Activated T-helper 2 cell treated with anti-CD3 and anti-CD28 coated beads, Interferon-gamma antibody, Interleukin-2, Interleukin-4, amounts not matched to agents 10 μg/mL and 5 μg/mL and 100 μg/mL, durations not matched to agents 14 hours and 24 hours and 36 hours (primary cell): ENCODE results near the gene NUP133. TPM values are rescaled to one million over a fixed set of nuclear protein-coding genes. Genes with fewer than 3 reads are reported as not detected.
"Not testable (repeated sequence)": the region's sequence is repeated elsewhere in the genome, so short reads cannot be mapped to it uniquely, and the experiment has no call there.

ENCODE experiments used
- DNase-seq: peaks from one replicate; pipeline ENCODE4 v3.0.0; 2021; ENCODE audit warnings: low spot score
- H3K27ac Mint-ChIP-seq: one replicate; pipeline ENCODE4 v1.8.0; 2021; ENCODE audit warnings: mixed read lengths
- H3K27me3 Mint-ChIP-seq: one replicate; pipeline ENCODE4 v1.8.0; 2021; ENCODE audit warnings: low read depth, mixed read lengths
- H3K36me3 Mint-ChIP-seq: one replicate; pipeline ENCODE4 v1.8.0; 2021; ENCODE audit warnings: low read depth, mixed read lengths
- H3K4me1 Mint-ChIP-seq: one replicate; pipeline ENCODE4 v1.8.0; 2021; ENCODE audit warnings: low read depth, mixed read lengths
- H3K4me3 Mint-ChIP-seq: one replicate; pipeline ENCODE4 v1.8.0; 2021; ENCODE audit warnings: low read depth, mild to moderate bottlenecking, moderate library complexity, mixed read lengths
- H3K9me3 Mint-ChIP-seq: one replicate; pipeline ENCODE4 v1.8.0; 2021; ENCODE audit warnings: mixed read lengths
- intact Hi-C: fragments of 100-400 bp; cut with micrococcal nuclease; formaldehyde crosslinking; loops from one replicate; pipeline ENCODE4 v1.15.1; 2023
- total RNA-seq: library from RNA; stranded (reverse); gene quantifications from 2 replicates; pipeline ENCODE4 v1.2.3, GENCODE V29; 2022

Gene NUP133
- total RNA-seq, 1 donor from 2014 or later: 50.1 TPM

GRCh38 chr1:229487181-229487580 is 21.0 kb downstream of the NUP133 start:
- Mint-ChIP-seq H3K4me1 (peaks cover 2% of the 10 kb centered on the region), H3K27me3 (no peaks in the 10 kb centered on the region), H3K4me3 (no peak overlapping the region), H3K27ac (no peak overlapping the region), H3K9me3 (no peaks in the 10 kb centered on the region), H3K36me3 (peaks cover 59% of the 10 kb centered on the region)
- DNase-seq: no peak
- intact Hi-C loops: no loop called here

- no peak overlapping the region for H3K27ac Mint-ChIP-seq
- no peak overlapping the region for H3K4me3 Mint-ChIP-seq
- H3K36me3 Mint-ChIP-seq: peaks cover 65% of the 10 kb centered on the region
- H3K4me1 Mint-ChIP-seq: peaks cover 3% of the 10 kb centered on the region
- H3K27me3 Mint-ChIP-seq: no peaks in the 10 kb centered on the region
- no peak for DNase-seq
- H3K9me3 Mint-ChIP-seq: no peaks in the 10 kb centered on the region
- intact Hi-C loops: no loop called here
These were observed 22.8 kb downstream of the NUP133 start for GRCh38 chr1:229485318-229485717.

GRCh38 chr1:229482511-229482910 is 25.6 kb downstream of the NUP133 start:
- DNase-seq: no peak
- H3K27me3 Mint-ChIP-seq: no peaks in the 10 kb centered on the region
- H3K4me1 Mint-ChIP-seq: peaks cover 14% of the 10 kb centered on the region
- H3K27ac Mint-ChIP-seq: no peak overlapping the region
- intact Hi-C loops: loop anchor here (1.0 kb wide), 1 partner anchor 224 kb away; no protein-coding TSS in a partner anchor
- no peak overlapping the region for H3K4me3 Mint-ChIP-seq
- H3K36me3 Mint-ChIP-seq: peaks cover 66% of the 10 kb centered on the region
- H3K9me3 Mint-ChIP-seq: no peaks in the 10 kb centered on the region

GRCh38 chr1:229480495-229480894 is 27.6 kb downstream of the NUP133 start:
- Mint-ChIP-seq H3K27ac (no peak overlapping the region), H3K27me3 (no peaks in the 10 kb centered on the region), H3K4me3 (no peak overlapping the region), H3K36me3 (peaks cover 61% of the 10 kb centered on the region), H3K9me3 (no peaks in the 10 kb centered on the region), H3K4me1 (peaks cover 14% of the 10 kb centered on the region)
- DNase-seq: no peak
- intact Hi-C loops: no loop called here

GRCh38 chr1:229479660-229480399 is 28.3 kb downstream of the NUP133 start:
- H3K27ac Mint-ChIP-seq: no peak overlapping the region
- H3K4me3 Mint-ChIP-seq: no peak overlapping the region
- no peak for DNase-seq
- intact Hi-C loops: no loop called here
- peaks cover 60% of the 10 kb centered on the region for H3K36me3 Mint-ChIP-seq
- peaks cover 14% of the 10 kb centered on the region for H3K4me1 Mint-ChIP-seq
- H3K27me3 Mint-ChIP-seq: no peaks in the 10 kb centered on the region
- H3K9me3 Mint-ChIP-seq: no peaks in the 10 kb centered on the region

GRCh38 chr1:229478852-229479251 is 29.3 kb downstream of the NUP133 start:
- H3K27ac Mint-ChIP-seq: no peak overlapping the region
- H3K4me1 Mint-ChIP-seq: peaks cover 14% of the 10 kb centered on the region
- no peak for DNase-seq
- no peaks in the 10 kb centered on the region for H3K27me3 Mint-ChIP-seq
- intact Hi-C loops: no loop called here
- H3K36me3 Mint-ChIP-seq: peaks cover 64% of the 10 kb centered on the region
- H3K9me3 Mint-ChIP-seq: no peaks in the 10 kb centered on the region
- H3K4me3 Mint-ChIP-seq: no peak overlapping the region

GRCh38 chr1:229475859-229476258 is 32.3 kb downstream of the NUP133 start:
- H3K9me3 Mint-ChIP-seq, H3K27me3 Mint-ChIP-seq, H3K4me3 Mint-ChIP-seq, DNase-seq, intact Hi-C loops, H3K27ac Mint-ChIP-seq: not testable (repeated sequence)
- Mint-ChIP-seq H3K4me1 (peaks cover 11% of the 10 kb centered on the region), H3K36me3 (peaks cover 60% of the 10 kb centered on the region)

GRCh38 chr1:229474509-229474908 is 33.6 kb downstream of the NUP133 start:
- no peaks in the 10 kb centered on the region for H3K27me3 Mint-ChIP-seq
- no peaks in the 10 kb centered on the region for H3K9me3 Mint-ChIP-seq
- intact Hi-C loops: no loop called here
- H3K4me3 Mint-ChIP-seq: no peak overlapping the region
- H3K27ac Mint-ChIP-seq: no peak overlapping the region
- peaks cover 6% of the 10 kb centered on the region for H3K4me1 Mint-ChIP-seq
- peaks cover 65% of the 10 kb centered on the region for H3K36me3 Mint-ChIP-seq
- DNase-seq: no peak

GRCh38 chr1:229471175-229471574 is 37.0 kb downstream of the NUP133 start:
- Mint-ChIP-seq H3K36me3 (peaks cover 63% of the 10 kb centered on the region), H3K4me3 (no peak overlapping the region), H3K9me3 (no peaks in the 10 kb centered on the region), H3K27me3 (no peaks in the 10 kb centered on the region), H3K4me1 (no peaks in the 10 kb centered on the region), H3K27ac (no peak overlapping the region)
- DNase-seq: no peak
- intact Hi-C loops: no loop called here

GRCh38 chr1:229470406-229471043 is 37.6 kb downstream of the NUP133 start:
- Mint-ChIP-seq H3K4me3 (no peak overlapping the region), H3K27ac (no peak overlapping the region), H3K27me3 (no peaks in the 10 kb centered on the region), H3K4me1 (no peaks in the 10 kb centered on the region), H3K36me3 (peaks cover 61% of the 10 kb centered on the region), H3K9me3 (no peaks in the 10 kb centered on the region)
- intact Hi-C loops: no loop called here
- no peak for DNase-seq

- intact Hi-C loops: no loop called here
- Mint-ChIP-seq H3K4me3 (no peak overlapping the region), H3K9me3 (no peaks in the 10 kb centered on the region), H3K27me3 (no peaks in the 10 kb centered on the region), H3K4me1 (no peaks in the 10 kb centered on the region), H3K36me3 (peaks cover 70% of the 10 kb centered on the region), H3K27ac (no peak overlapping the region)
- DNase-seq: no peak
These were observed 41.3 kb downstream of the NUP133 start for GRCh38 chr1:229466887-229467286.

GRCh38 chr1:229464672-229465071 is 43.5 kb downstream of the NUP133 start:
- H3K27me3 Mint-ChIP-seq: no peaks in the 10 kb centered on the region
- DNase-seq: no peak
- peaks cover 70% of the 10 kb centered on the region for H3K36me3 Mint-ChIP-seq
- H3K4me1 Mint-ChIP-seq: no peaks in the 10 kb centered on the region
- intact Hi-C loops: no loop called here
- no peak overlapping the region for H3K27ac Mint-ChIP-seq
- no peaks in the 10 kb centered on the region for H3K9me3 Mint-ChIP-seq
- H3K4me3 Mint-ChIP-seq: no peak overlapping the region

GRCh38 chr1:229461032-229461668 is 47.0 kb downstream of the NUP133 start:
- H3K36me3 Mint-ChIP-seq: peaks cover 71% of the 10 kb centered on the region
- H3K4me1 Mint-ChIP-seq: peaks cover 2% of the 10 kb centered on the region
- H3K27ac Mint-ChIP-seq: no peak overlapping the region
- no peaks in the 10 kb centered on the region for H3K27me3 Mint-ChIP-seq
- no peaks in the 10 kb centered on the region for H3K9me3 Mint-ChIP-seq
- no peak for DNase-seq
- intact Hi-C loops: no loop called here
- H3K4me3 Mint-ChIP-seq: no peak overlapping the region
